GM18520 (cell line): Measurements from ENCODE around the gene DLGAP3.
"Not testable (repeated sequence)": the region's sequence is repeated elsewhere in the genome, so short reads cannot be mapped to it uniquely, and the experiment has no call there.

ENCODE experiments used
- ATAC-seq: cut with Tn5 transposase; IDR thresholded peaks from one replicate; pipeline ENCODE4 v1.9.1; 2021; ENCODE audit not compliant: unreplicated experiment

Gene DLGAP3

GRCh38 chr1:34929497-34929852 is at the start of gene DLGAP3:
TSS of gene DLGAP3 (minus strand) at chr1:34929650. CDS start at chr1:34905383, 24,267 bp downstream.
- ATAC-seq: no peak

- no peak for ATAC-seq
Observed at GRCh38 chr1:34978921-34979320, 49.5 kb upstream of the DLGAP3 start.

DNA sequence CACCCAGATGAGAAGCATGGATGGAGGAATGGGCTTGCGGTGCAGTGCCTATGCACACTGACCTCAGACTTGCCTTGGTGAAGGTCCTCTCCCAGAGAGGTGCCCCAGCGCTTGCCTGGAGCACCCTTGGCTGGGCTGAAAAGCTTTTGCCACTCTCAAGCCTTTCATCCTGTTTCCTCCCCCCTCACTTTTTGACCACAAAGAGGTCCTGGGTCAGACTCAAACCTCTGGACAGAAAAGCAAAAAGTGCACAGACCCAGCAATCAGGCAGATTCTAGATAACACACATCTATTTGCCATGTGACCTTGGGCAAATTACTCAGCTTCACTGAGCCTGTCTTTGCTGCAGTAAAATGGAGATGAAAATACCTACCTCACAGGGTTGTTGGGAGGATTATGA is 48.4 kb upstream of the DLGAP3 start:
- ATAC-seq: no peak

GRCh38 chr1:34977210-34977471 is 47.7 kb upstream of the DLGAP3 start:
- ATAC-seq: no peak

- ATAC-seq: no peak
Observed at GRCh38 chr1:34976384-34977209, 47.1 kb upstream of the DLGAP3 start.

- no peak for ATAC-seq
Observed at GRCh38 chr1:34975771-34976170, 46.3 kb upstream of the DLGAP3 start.

DNA sequence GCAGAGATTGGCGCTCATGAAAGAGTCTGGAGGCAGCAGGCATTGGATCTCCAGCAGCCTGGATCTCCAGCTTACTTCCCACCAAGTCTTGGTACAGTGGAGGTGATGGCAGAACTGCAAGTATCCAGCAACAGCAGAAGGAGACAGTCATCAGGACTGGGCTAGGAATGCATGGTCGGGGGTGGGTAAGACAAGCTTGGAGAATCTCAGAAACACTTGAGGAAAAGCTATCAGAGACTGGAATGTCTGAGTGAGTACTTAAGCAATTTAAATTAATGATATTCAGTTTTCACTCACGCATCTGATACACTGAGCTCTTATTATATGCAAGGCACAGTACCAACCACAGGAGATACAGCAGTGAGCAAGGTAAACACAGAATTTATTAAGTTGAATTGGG is 45.9 kb upstream of the DLGAP3 start:
- ATAC-seq: no peak

- ATAC-seq: no peak
Observed at GRCh38 chr1:34974626-34975025, 45.2 kb upstream of the DLGAP3 start.

DNA sequence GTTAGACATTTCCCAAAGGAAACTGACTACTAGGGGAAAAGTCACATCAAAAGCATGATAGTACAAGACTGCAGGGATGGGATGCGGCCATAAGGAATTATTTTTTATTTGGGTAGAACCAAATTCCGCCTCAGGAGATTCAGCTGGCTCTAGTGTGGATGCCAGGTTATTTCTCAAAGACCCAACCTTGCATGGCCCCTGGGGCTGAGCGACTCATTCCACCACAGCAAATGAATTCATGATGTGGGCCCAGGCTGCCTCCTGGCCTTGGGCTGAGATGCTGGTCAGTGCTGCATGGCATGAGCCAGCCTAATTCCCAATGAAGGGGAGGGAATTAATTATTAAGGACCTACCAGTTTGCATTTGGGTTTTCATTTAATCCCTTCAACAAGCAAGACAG is 43.9 kb upstream of the DLGAP3 start:
- ATAC-seq: no peak

DNA sequence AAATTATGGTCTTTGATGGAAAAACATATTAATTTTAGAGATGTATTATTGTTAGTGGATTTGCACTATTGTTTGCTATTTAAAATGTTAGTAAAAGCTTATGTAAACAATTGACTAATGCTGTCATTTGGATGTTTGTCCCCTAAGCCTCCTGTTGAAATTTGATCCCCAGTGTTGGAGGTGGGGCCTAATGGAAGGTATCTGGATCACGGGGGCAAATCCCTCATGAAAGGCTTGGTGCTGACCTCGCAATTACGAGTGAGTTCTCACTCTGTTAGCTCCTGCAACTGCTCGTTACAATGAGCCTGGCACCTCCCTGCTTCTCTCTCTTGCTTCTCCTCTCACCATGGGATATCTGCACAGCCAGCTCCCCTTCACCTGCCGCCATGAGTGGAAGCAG is 41.4 kb upstream of the DLGAP3 start:
- no peak for ATAC-seq

GRCh38 chr1:34970220-34970735 is 40.8 kb upstream of the DLGAP3 start:
- no peak for ATAC-seq

DNA sequence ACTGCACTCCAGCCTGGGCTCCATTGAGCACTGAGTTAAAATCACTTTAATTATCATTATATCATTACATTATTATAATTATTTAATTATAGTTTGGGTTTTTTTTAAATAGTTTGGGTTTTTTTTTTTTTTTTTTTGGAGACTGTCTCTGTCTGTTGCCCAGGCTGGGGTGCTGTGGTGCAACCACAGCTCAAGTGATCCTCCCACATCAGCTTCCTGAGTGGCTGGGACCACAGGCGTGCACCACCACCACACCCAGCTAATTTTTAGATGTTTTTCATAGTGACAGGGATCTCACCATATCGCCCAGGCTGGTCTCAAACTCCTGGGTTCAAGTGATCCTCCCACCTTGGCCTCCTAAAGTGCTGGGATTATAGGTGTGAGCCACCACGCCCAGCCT is 38.8 kb upstream of the DLGAP3 start:
- not testable (repeated sequence) for ATAC-seq

GRCh38 chr1:34967672-34968071 is 38.2 kb upstream of the DLGAP3 start:
- not testable (repeated sequence) for ATAC-seq

- ATAC-seq: no peak
Observed at GRCh38 chr1:34965597-34965996, 36.1 kb upstream of the DLGAP3 start.

DNA sequence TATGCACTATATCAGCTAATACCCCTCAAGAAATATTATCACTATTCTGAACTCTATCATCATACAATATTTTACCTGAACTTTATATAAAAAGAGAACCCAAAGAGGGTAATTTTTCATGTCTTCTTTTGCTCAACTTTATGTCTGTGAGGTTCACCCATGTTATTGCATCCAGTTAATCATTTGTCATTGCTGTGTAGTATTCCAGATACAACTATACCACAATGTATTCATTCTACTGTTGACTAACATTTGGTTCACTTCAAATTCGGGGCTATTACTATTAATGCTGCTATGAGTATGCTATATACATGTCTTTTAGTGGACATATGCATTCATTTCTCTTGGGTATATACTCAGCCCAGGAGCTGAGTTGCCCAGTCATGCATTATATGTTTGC is 21.0 kb upstream of the DLGAP3 start:
- ATAC-seq: no peak

- ATAC-seq: not testable (repeated sequence)
Observed at GRCh38 chr1:34948739-34949138, 19.3 kb upstream of the DLGAP3 start.

- not testable (repeated sequence) for ATAC-seq
Observed at GRCh38 chr1:34947641-34948314, 18.3 kb upstream of the DLGAP3 start.

DNA sequence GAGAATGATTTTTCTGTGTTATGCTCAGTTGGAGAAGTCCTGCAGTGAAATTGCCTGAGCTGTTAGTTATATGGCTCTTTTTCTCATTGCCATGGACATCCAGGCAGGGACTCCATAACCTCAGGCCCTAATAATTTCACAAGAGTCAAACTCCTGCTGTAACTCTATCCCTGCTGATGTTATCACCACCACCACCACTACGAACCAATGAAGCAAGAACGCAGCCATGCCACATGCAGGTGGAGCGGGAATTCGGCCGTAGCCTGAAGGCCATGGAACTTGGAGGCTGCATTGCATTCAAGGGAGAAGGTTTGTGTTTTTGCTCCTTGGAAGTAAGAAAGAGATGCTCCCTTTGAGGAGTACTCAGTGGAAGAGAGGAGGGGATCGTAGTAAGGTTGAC is 16.8 kb upstream of the DLGAP3 start:
- ATAC-seq: no peak

- not testable (repeated sequence) for ATAC-seq
Observed at GRCh38 chr1:34941798-34942197, 12.3 kb upstream of the DLGAP3 start.

DNA sequence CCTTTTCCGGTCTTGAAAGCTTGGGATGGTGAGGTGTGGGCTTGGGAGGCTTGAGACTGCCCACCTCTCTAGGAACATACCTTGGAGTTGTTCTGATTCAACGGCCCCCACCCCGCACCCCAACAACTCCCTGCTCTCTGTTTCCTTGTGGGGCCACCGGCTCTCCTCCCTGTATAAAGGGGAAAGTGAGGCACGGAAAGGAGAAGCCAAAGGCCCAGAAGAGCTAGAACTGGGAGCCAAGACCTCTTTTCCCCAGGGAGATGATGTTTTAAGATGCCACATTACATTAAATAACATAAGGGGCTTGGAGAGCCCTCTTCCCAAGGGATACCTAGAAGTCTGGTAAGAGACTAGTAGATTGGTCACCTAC is 1.2 kb upstream of the DLGAP3 start:
- ATAC-seq: no peak

DNA sequence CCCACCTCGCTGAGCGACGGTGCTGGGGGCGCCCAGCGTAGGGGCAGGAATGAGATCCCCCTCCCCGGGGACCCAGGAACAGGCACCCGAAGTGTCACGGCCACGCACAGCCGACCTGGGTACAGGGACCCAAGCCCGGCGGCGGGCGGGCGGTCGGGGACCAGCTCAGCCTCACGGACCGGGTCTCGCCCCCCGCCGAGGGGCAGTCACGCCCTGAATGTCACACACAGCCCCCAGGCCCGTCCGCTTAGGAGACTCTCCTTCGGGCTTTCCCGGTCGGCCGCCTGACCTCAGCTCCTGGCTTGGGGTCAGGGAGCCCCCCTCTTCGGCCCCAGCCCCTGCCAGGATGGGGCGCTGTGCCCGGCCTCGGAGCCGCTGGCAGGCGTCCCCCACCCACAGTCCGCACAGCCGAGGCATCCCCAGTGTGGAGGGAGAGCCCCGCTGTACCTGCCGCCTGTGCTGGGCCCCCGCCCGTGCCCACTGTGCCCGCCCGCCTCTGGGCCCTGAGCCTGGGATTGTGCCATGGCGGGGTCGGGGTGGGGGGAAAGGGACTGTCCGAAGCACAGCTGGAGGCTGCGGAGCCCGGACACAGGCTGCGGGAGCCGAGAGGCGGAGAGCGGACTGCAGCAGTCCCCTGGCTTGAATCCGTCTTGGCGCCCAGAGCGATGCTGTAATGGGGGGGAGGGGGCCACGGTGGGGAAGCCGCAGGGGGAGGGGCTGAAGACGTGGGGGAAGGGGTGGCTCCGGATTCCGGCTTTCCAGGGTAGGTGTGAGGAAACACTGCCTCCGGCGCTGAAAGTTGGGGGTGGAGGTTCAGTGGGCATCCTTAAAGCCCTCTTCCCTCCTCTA is 627 bp upstream of the DLGAP3 start:
- ATAC-seq: no peak
